Keratinocyte (primary cell): ENCODE measurements around the gene IFT43. TPM values are rescaled to one million over a fixed set of nuclear protein-coding genes. Genes with fewer than 3 reads are reported as not detected.

Experiments
- DNase-seq: peaks from one replicate; pipeline ENCODE4 v3.0.0-alpha.2; 2011; ENCODE audit warnings: low read depth, missing footprints, low spot score
- FAIRE-seq: peaks from 2 replicates; lab custom pipeline; 2011; peaks lifted over from hg19 to GRCh38; lab: Jason Lieb, UNC
- H2AFZ ChIP-seq: 2 replicates; pipeline ENCODE4 v1.6.0; 2012; ENCODE audit warnings: low read length, control low read depth, inconsistent platforms; ENCODE audit not compliant: control insufficient read depth
- H3K27ac ChIP-seq: 2 replicates; pipeline ENCODE4 v1.5.1; 2011; ENCODE audit warnings: low read length; ENCODE audit not compliant: control insufficient read depth, insufficient read depth
- H3K27me3 ChIP-seq: 3 replicates; pipeline ENCODE4 v1.6.0; 2011; ENCODE audit warnings: low read length; ENCODE audit not compliant: control insufficient read depth, insufficient read depth; ENCODE audit errors: extremely low read depth
- H3K36me3 ChIP-seq, 2 experiments: 2 replicates in 1 of 2; 3 replicates in 1 of 2; pipeline ENCODE4 v1.5.1; 2011; ENCODE audit warnings: low read length in 2 of 2, mild to moderate bottlenecking in 1 of 2; ENCODE audit not compliant: control insufficient read depth in 2 of 2, insufficient read depth in 2 of 2; ENCODE audit errors: extremely low read depth in 1 of 2
- H3K4me1 ChIP-seq: 3 replicates; pipeline ENCODE4 v1.5.1; 2011; ENCODE audit warnings: low read length; ENCODE audit not compliant: control insufficient read depth, insufficient read depth; ENCODE audit errors: extremely low read depth
- H3K4me2 ChIP-seq: 3 replicates; pipeline ENCODE4 v1.6.0; 2011; ENCODE audit warnings: low read depth, low read length; ENCODE audit not compliant: control insufficient read depth, insufficient read depth; ENCODE audit errors: extremely low read depth
- H3K4me3 ChIP-seq, 3 experiments: fragments of 200-600 bp in 1 of 3; sonication (generic) in 1 of 3; 2 replicates in 2 of 3; 3 replicates in 1 of 3; pipeline ENCODE4 v1.5.1; 2011 to 2016; ENCODE audit warnings: low read length in 3 of 3, mild to moderate bottlenecking in 3 of 3, control low read depth in 2 of 3, inconsistent platforms in 1 of 3, low read depth in 1 of 3, mixed read lengths in 1 of 3, mixed run types in 1 of 3, moderate library complexity in 1 of 3; ENCODE audit not compliant: control insufficient read depth in 2 of 3, insufficient read depth in 2 of 3; ENCODE audit errors: extremely low read depth in 1 of 3
- H3K79me2 ChIP-seq: 2 replicates; pipeline ENCODE4 v1.6.0; 2012; ENCODE audit warnings: low read length; ENCODE audit not compliant: control insufficient read depth, insufficient read depth
- H3K9ac ChIP-seq: 3 replicates; pipeline ENCODE4 v1.6.0; 2011; ENCODE audit warnings: low read length; ENCODE audit not compliant: control insufficient read depth, insufficient read depth; ENCODE audit errors: extremely low read depth
- H3K9me1 ChIP-seq: 3 replicates; pipeline ENCODE4 v1.6.0; 2011; ENCODE audit warnings: low read length; ENCODE audit not compliant: control insufficient read depth, insufficient read depth; ENCODE audit errors: extremely low read depth
- H3K9me3 ChIP-seq: 2 replicates; pipeline ENCODE4 v1.5.1; 2012; ENCODE audit warnings: low read depth, low read length; ENCODE audit not compliant: control insufficient read depth
- H4K20me1 ChIP-seq: 3 replicates; pipeline ENCODE4 v1.6.0; 2011; ENCODE audit warnings: low read length; ENCODE audit not compliant: control insufficient read depth, insufficient read depth; ENCODE audit errors: extremely low read depth
- EZH2 ChIP-seq: IDR thresholded peaks from one replicate; pipeline ENCODE4 v1.6.1; 2012; ENCODE audit warnings: inconsistent platforms, mild to moderate bottlenecking, low read length, moderate library complexity
- dilution Hi-C: fragments of 300-500 bp; cut with MboI; formaldehyde crosslinking; loops from one replicate; pipeline ENCODE4 v1.7.0; 2020; ENCODE audit warnings: low sequenced_read_pairs; ENCODE audit not compliant: extremely low pct_ligation_motif_present
- polyA plus RNA-seq, 5 experiments: library from polyadenylated mRNA; depleted of rRNA in 3 of 5; stranded (reverse) in 3 of 5; stranded (forward) in 1 of 5; unstranded in 1 of 5; fragments of >200 nt; gene quantifications; 1 replicate in 1 of 5; 2 replicates in 3 of 5; 3 replicates in 1 of 5; pipeline versions ENCODE4 v1.2.1 to v1.2.3, GENCODE V29; 2011 to 2012; ENCODE audit warnings: missing spikeins in 2 of 5, low read depth in 1 of 5, low replicate concordance in 1 of 5
- TF ChIP-seq, protein P1 (sequence below), 3 experiments: IDR thresholded peaks in 1 of 3; conservative IDR thresholded peaks in 1 of 3; optimal IDR thresholded peaks in 1 of 3; 2 replicates in 2 of 3; 3 replicates in 1 of 3; pipeline versions ENCODE3 to v1.5.1; 2011; ENCODE audit warnings: low read length in 3 of 3, mild to moderate bottlenecking in 3 of 3, moderate library complexity in 2 of 3, control low read depth in 1 of 3, inconsistent platforms in 1 of 3; ENCODE audit not compliant: insufficient read depth in 2 of 3; ENCODE audit errors: extremely low read depth in 1 of 3

IFT43 gene
- polyA plus RNA-seq, 1 donor (not counting 4 experiments of a cell fraction or from before 2014, with no cell fraction given), result 41.6 TPM

DNA sequence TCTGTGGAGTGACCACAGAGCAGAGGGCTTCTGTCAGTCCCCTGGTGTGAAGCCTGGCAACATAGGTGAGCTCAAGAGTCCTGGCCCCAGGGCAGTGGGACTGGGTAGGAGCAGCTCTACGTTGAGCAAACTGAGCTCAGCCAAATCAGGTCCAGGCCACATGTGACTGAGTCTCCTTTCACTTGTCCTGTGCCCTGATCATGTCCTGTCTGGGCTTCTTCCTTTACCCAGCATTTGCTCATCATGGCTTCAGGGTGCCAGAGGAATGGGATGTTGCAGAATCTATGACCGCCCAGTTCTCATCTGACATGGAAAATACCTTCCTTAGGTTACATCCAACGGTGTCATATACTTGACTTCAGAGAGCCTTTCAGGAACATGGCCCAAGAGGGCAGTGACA is 99.8 kb downstream of the IFT43 start:
- no peaks in the 10 kb centered on the region for H3K4me1 ChIP-seq
- H3K27ac ChIP-seq, result no peak overlapping the region
- H3K79me2 ChIP-seq, result no peaks in the 10 kb centered on the region
- dilution Hi-C loops, result no loop called here
- H3K9ac ChIP-seq, result no peak overlapping the region
- no peak overlapping the region for H3K4me2 ChIP-seq
- H3K27me3 ChIP-seq, result no peaks in the 10 kb centered on the region
- no peak overlapping the region for H3K4me3 ChIP-seq
- no peaks in the 10 kb centered on the region for H3K9me1 ChIP-seq
- H3K9me3 ChIP-seq, result no peaks in the 10 kb centered on the region
- no peak for TF ChIP-seq EZH2
- TF ChIP-seq, protein P1, sequence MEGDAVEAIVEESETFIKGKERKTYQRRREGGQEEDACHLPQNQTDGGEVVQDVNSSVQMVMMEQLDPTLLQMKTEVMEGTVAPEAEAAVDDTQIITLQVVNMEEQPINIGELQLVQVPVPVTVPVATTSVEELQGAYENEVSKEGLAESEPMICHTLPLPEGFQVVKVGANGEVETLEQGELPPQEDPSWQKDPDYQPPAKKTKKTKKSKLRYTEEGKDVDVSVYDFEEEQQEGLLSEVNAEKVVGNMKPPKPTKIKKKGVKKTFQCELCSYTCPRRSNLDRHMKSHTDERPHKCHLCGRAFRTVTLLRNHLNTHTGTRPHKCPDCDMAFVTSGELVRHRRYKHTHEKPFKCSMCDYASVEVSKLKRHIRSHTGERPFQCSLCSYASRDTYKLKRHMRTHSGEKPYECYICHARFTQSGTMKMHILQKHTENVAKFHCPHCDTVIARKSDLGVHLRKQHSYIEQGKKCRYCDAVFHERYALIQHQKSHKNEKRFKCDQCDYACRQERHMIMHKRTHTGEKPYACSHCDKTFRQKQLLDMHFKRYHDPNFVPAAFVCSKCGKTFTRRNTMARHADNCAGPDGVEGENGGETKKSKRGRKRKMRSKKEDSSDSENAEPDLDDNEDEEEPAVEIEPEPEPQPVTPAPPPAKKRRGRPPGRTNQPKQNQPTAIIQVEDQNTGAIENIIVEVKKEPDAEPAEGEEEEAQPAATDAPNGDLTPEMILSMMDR (optimal IDR thresholded peaks at IDR 0.05 in 1 of 3, IDR thresholded peaks at IDR 0.05 in 1 of 3, conservative IDR thresholded peaks at IDR 0.05 in 1 of 3; ENCODE audit: extremely low read depth in 1 of 3, insufficient read depth in 2 of 3, low read length in 3 of 3), result no peak
- H4K20me1 ChIP-seq, result no peaks in the 10 kb centered on the region
- DNase-seq, result no peak
- no peak overlapping the region for H2AFZ ChIP-seq
- H3K36me3 ChIP-seq, result peaks cover 0 to 1% of the 10 kb centered on the region in 2 experiments
- no peak for FAIRE-seq

DNA sequence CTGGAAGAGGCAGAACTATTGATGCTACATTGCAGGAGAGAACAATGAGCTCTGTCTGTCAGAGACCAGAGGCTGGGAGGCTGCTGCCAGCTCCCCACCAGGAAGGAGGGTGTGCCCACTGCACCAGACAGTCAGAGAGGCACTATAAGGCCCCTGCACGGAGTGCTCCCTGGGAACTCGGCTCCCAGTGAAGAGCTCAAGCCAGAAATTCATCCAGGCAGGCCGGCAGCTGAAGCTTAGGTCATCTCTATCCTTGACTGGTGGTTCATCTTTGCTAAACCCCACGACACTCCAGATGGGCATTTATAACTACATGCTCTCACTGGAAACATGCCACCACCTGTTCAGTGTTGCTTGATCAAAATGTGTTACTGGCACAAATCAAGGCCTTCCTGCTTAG is 101.1 kb downstream of the IFT43 start:
- no peak for FAIRE-seq
- dilution Hi-C loops, result no loop called here
- TF ChIP-seq, protein P1 (optimal IDR thresholded peaks at IDR 0.05 in 1 of 3, IDR thresholded peaks at IDR 0.05 in 1 of 3, conservative IDR thresholded peaks at IDR 0.05 in 1 of 3; ENCODE audit: extremely low read depth in 1 of 3, insufficient read depth in 2 of 3, low read length in 3 of 3), result no peak
- TF ChIP-seq EZH2, result no peak

More for the DNA sequence above, 101.1 kb downstream of the IFT43 start:
- Histone ChIP-seq H3K4me1 (no peaks in the 10 kb centered on the region), H3K36me3 (peaks cover 0 to 1% of the 10 kb centered on the region in 2 experiments), H4K20me1 (no peaks in the 10 kb centered on the region), H3K9me1 (no peaks in the 10 kb centered on the region), H3K79me2 (no peaks in the 10 kb centered on the region), H3K27ac (no peak overlapping the region), H3K4me2 (no peak overlapping the region), H3K9me3 (no peaks in the 10 kb centered on the region), H3K27me3 (no peaks in the 10 kb centered on the region), H3K4me3 (no peak overlapping the region), H3K9ac (no peak overlapping the region), H2AFZ (no peak overlapping the region)
- DNase-seq, result no peak
